ENCODE measurements around the gene TWIST2.

DNA sequence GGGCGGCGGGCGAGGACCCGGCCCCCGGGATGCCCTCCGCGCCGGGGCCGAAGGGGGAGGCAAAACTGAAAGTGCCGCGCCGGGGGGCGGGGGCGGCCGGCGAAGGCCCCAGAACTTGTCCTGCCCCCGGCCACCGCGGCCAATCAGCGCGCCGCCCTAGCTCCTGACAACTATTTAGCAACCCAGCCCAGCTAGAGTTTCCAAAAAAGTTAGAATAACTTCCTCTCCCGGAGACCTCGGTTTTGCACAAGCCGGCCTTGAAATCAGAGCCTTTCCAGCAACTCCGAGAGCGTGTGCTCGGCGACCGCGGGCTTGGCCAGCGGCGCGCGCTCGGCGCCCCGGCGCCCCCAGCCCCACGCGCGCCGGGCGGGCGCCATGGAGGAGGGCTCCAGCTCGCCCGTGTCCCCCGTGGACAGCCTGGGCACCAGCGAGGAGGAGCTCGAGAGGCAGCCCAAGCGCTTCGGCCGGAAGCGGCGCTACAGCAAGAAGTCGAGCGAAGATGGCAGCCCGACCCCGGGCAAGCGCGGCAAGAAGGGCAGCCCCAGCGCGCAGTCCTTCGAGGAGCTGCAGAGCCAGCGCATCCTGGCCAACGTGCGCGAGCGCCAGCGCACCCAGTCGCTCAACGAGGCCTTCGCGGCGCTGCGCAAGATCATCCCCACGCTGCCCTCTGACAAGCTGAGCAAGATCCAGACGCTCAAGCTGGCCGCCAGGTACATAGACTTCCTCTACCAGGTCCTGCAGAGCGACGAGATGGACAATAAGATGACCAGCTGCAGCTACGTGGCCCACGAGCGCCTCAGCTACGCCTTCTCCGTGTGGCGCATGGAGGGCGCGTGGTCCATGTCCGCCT, at the start of gene TWIST2:
- no peak for TF ChIP-seq CTCF (IDR thresholded peaks at IDR 0.05; ENCODE audit: low read length)
- TF ChIP-seq EZH2 (IDR thresholded peaks at IDR 0.05; ENCODE audit: borderline replicate concordance, low read length): no peak

Data from OCI-LY1 (cell line).